ENCODE data around the gene THY1. TPM values are rescaled to one million over a fixed set of nuclear protein-coding genes. Genes with fewer than 3 reads are reported as not detected.

Gene THY1
- 915 and 1,307 TPM in 2 replicates for polyA plus RNA-seq (2011; rRNA removed)
- 1,003 and 1,444 TPM in 2 replicates for polyA minus RNA-seq (2011; rRNA and poly(A)+ RNA removed)

DNA sequence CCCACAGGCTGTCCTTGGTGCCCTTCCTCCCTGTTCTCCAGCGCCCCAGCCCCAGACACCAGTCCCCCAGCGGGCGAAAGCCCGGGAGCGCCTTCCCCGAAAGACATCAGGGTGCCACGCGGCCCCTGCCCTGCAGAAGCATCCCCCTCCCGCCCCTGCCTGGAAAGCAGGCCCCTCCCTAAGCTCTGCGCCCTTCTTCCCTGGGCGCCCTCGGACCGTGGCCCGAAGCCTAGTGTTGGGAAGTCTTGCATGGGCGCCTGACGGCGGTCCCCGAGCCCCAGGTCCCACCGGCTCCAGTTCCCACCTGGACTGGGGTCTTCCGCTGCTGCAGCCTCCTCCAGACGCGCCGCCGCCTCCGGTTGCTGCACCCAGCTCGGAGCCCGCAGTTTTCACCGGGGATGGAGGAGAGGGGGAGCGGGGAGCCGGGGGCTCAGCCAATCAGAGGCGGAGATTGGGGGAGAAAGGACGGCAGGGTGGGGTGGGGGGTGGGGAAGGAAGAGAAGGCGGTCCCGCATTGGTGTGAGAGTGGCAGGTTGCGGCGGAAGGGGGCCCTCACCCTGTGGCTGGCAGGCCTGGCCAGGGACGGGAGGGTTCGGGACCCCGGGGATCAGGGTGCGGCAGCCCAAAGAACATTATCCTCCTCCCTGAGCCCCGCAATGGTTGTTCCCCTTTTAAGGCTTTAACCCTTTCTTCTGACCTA, at the start of gene THY1:
TSS of gene THY1 (minus strand) at position 364 of the 700 bp plus-strand sequence. CDS start 2,267 bp downstream, outside the sequence.
- H3K4me3 ChIP-seq (ENCODE audit: low read depth, low read length) = peak within 1 kb of the TSS; percentile 89
- ChIA-PET POLR2A (interaction anchor here (0.5 to 3.7 kb wide), 14 partner anchors 10 to 84 kb away, joined by 3 to 18 read pairs (median 3); no protein-coding TSS in a partner anchor), CTCF (interaction anchor here (0.6 to 3.4 kb wide), 6 partner anchors 48 to 85 kb away, joined by 4 to 15 read pairs (median 4); no protein-coding TSS in a partner anchor)
- no peak for DNase-seq (ENCODE audit: low read depth, low spot score)
- H3K27ac ChIP-seq (ENCODE audit: low read depth, low read length) = peak within 1 kb of the TSS; percentile 47
- no peak for TF ChIP-seq CTCF (IDR thresholded peaks at IDR 0.05; ENCODE audit: low read depth, low read length)
- H3K9me3 ChIP-seq (ENCODE audit: control insufficient read depth, insufficient read depth, low read length) = no peaks in the 10 kb centered on the region; the same call in 1 of the 2 replicates
- H3K27me3 ChIP-seq (ENCODE audit: control insufficient read depth, insufficient read depth, low read length) = no peaks in the 10 kb centered on the region

DNA sequence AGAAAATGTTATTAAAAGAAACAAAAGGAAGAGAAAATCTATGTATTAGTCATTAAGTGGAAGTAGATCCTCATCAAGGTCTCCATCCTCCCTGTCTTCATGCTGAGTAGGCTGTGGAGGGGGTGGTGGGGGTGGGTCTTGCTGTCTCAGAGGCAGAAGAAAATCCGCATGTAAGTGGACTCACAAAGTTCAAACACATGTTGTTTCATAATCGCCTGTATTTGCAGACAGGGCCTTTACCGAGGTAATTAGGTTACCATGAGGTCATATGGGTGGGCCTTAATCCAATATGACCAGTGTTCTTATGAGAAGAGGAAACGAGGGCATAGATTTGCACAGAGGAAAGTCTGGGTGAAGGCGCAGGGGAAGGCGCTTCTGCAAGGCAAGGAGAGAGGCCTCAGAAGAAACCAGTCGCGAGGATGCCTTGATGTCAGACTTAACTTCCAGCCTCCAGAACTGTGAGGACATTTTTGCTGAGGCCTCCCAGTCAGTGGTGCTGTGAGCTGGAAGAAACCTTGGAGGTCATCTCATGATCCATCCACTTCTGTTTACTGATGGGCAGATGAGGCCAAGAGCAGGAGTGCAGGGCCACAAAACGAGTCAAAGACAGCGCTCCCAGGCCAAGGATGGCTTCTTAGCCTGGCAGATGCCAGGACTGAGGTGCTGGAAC, 49.3 kb upstream of the THY1 start:
- H3K27me3 ChIP-seq (ENCODE audit: control insufficient read depth, insufficient read depth, low read length) = peaks cover 12% of the 10 kb centered on the region
- DNase-seq (ENCODE audit: low read depth, low spot score) = no peak
- POLR2A ChIA-PET = interaction anchor here (0.7 kb wide), 1 partner anchor 291 kb away, joined by 10 read pairs; no protein-coding TSS in a partner anchor
- no peak overlapping the region for H3K27ac ChIP-seq (ENCODE audit: low read depth, low read length)
- TF ChIP-seq CTCF (IDR thresholded peaks at IDR 0.05; ENCODE audit: low read depth, low read length) = no peak
- peaks cover 6% of the 10 kb centered on the region; the same call in 1 of the 2 replicates for H3K9me3 ChIP-seq (ENCODE audit: control insufficient read depth, insufficient read depth, low read length)
- CTCF ChIA-PET = interaction anchor here (0.7 to 4.3 kb wide), 7 partner anchors 50 to 201 kb away, joined by 3 to 44 read pairs (median 6); no protein-coding TSS in a partner anchor
- H3K4me3 ChIP-seq (ENCODE audit: low read depth, low read length) = no peak overlapping the region

GRCh38 chr11:119471329-119471728, 48.4 kb upstream of the THY1 start:
- 0 out of 2 replicates have a peak, but pooled peaks have one; percentile 5 for TF ChIP-seq CTCF (IDR thresholded peaks at IDR 0.05; ENCODE audit: low read depth, low read length)
- ChIA-PET POLR2A (interaction anchor here (0.7 to 1.6 kb wide), 4 partner anchors 39 to 290 kb away, joined by 5 to 13 read pairs (median 10); no protein-coding TSS in a partner anchor), CTCF (interaction anchor here (0.7 to 4.3 kb wide), 10 partner anchors 49 to 200 kb away, joined by 3 to 44 read pairs (median 8); partner anchors contain the start of gene C1QTNF5)
- Histone ChIP-seq H3K9me3 (ENCODE audit: control insufficient read depth, insufficient read depth, low read length) (peaks cover 6% of the 10 kb centered on the region; the same call in 1 of the 2 replicates), H3K4me3 (ENCODE audit: low read depth, low read length) (no peak overlapping the region), H3K27ac (ENCODE audit: low read depth, low read length) (peak overlapping the region; percentile 86), H3K27me3 (ENCODE audit: control insufficient read depth, insufficient read depth, low read length) (peaks cover 3% of the 10 kb centered on the region)
- DNase-seq (ENCODE audit: low read depth, low spot score) = no peak

DNA sequence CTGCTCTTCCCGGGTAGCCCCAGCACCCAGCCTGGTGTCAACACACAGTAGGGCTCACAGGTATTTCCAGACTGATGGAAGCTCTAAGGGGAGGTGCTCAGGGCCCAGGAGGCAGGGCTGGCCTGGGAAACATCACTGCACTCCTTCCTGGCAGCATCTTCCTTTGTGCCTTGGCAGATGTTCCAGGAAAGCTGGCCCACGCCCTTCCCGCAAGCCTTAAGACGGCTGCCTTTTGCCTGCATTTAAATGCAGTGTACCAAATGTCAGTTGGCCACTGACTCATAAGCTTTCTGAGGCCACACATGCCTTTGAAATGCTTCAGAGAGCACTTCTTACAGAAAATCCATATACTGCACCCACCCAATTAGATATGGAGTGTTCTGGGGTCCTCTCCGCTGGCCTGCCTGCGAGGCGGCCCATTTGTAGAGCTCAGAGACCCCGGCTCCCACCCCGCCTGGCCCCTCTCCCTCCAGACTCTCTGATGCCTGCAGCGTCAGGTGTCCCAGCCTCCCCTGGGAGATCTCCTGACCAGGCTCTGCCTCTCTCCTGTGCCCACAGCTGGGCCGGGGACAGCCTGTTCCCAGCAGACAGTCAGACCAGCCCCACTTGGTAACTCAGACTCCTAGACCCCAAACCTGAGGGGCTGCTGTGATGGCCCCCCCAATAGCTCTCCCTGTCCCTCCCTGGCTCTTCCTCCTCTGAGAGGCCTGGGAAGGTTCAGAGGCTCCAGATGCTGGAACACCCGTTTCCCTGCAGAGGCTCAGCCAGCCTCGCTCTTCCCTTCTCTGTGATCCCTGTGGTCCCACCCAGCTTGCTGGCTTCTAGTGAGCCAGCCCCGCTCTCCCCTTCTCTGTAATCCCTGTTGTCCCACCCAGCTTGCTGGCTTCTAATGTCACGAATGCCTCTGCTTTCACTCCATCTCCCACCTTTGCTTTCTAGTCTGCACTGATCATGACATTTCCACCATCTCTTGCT, 47.6 kb upstream of the THY1 start:
- DNase-seq (ENCODE audit: low read depth, low spot score) = peak; percentile 83
- ChIA-PET POLR2A (interaction anchor here (0.9 to 1.8 kb wide), 6 partner anchors 10 to 133 kb away, joined by 3 to 13 read pairs (median 8); partner anchors contain the start of gene THY1), CTCF (interaction anchor here (0.7 to 4.3 kb wide), 8 partner anchors 10 to 147 kb away, joined by 3 to 44 read pairs (median 9); partner anchors contain the start of genes C1QTNF5 and USP2)
- Histone ChIP-seq H3K27ac (ENCODE audit: low read depth, low read length) (peak overlapping the region; percentile 86), H3K27me3 (ENCODE audit: control insufficient read depth, insufficient read depth, low read length) (no peaks in the 10 kb centered on the region), H3K4me3 (ENCODE audit: low read depth, low read length) (no peak overlapping the region), H3K9me3 (ENCODE audit: control insufficient read depth, insufficient read depth, low read length) (peaks cover 6% of the 10 kb centered on the region; the same call in 1 of the 2 replicates)
- no peak for TF ChIP-seq CTCF (IDR thresholded peaks at IDR 0.05; ENCODE audit: low read depth, low read length)
